HG02870 (cell line): ENCODE data around the gene PRR22.
"Not testable (repeated sequence)": the region's sequence is repeated elsewhere in the genome, so short reads cannot be mapped to it uniquely, and the experiment has no call there.

Source experiments
- ATAC-seq: cut with Tn5 transposase; IDR thresholded peaks from one replicate; pipeline ENCODE4 v1.9.1; 2021; ENCODE audit warnings: mild to moderate bottlenecking, moderate library complexity; ENCODE audit not compliant: unreplicated experiment

PRR22 gene

GRCh38 chr19:5792224-5792623, 7.7 kb upstream of the PRR22 start:
- ATAC-seq: no peak

GRCh38 chr19:5790559-5791520, 6.3 kb upstream of the PRR22 start, which contains the start of gene DUS3L:
DUS3L (minus strand) TSS chr19:5791163; CDS start chr19:5791141, 22 bp downstream.
- peak; percentile 90 for ATAC-seq

- ATAC-seq: no peak
These were observed 5.5 kb upstream of the PRR22 start for GRCh38 chr19:5789886-5790558.

- no peak for ATAC-seq
These were observed 4.8 kb upstream of the PRR22 start for GRCh38 chr19:5789351-5789761.

- ATAC-seq: no peak
These were observed 3.9 kb upstream of the PRR22 start for GRCh38 chr19:5788422-5788821.

- ATAC-seq: no peak
These were observed 3.0 kb upstream of the PRR22 start for GRCh38 chr19:5787409-5788182.

- no peak for ATAC-seq
These were observed 2.3 kb upstream of the PRR22 start for GRCh38 chr19:5786593-5787408.

GRCh38 chr19:5785423-5785822, 877 bp upstream of the PRR22 start:
- ATAC-seq: no peak

- ATAC-seq: no peak
These were observed 1.3 kb downstream of the PRR22 start for GRCh38 chr19:5782945-5783919.

- no peak for ATAC-seq
These were observed 2.2 kb downstream of the PRR22 start for GRCh38 chr19:5782322-5782721.

- ATAC-seq: not testable (repeated sequence)
These were observed 3.6 kb downstream of the PRR22 start for GRCh38 chr19:5780916-5781315.

- no peak for ATAC-seq
These were observed 6.1 kb downstream of the PRR22 start for GRCh38 chr19:5778402-5778801.

GRCh38 chr19:5775668-5776309, 8.8 kb downstream of the PRR22 start:
- ATAC-seq: no peak

- ATAC-seq: no peak
These were observed 9.6 kb downstream of the PRR22 start for GRCh38 chr19:5774921-5775320.

GRCh38 chr19:5773276-5773675, 11.3 kb downstream of the PRR22 start:
- no peak for ATAC-seq

GRCh38 chr19:5772416-5772815, 12.1 kb downstream of the PRR22 start:
- ATAC-seq: no peak

- ATAC-seq: no peak
These were observed 16.6 kb downstream of the PRR22 start for GRCh38 chr19:5767949-5768348.

- ATAC-seq: no peak
These were observed 19.3 kb downstream of the PRR22 start for GRCh38 chr19:5765220-5765619.
